GM23338 (cell line): ENCODE data around the gene CHST13. TPM values are rescaled to one million over a fixed set of nuclear protein-coding genes. Genes with fewer than 3 reads are reported as not detected.

Experiments
- ATAC-seq: fragments of 200-7000 bp; cut with Tn5 transposase; 3 replicates; pipeline ENCODE4 v1.9.1; 2020
- DNase-seq: peaks from one replicate; pipeline ENCODE4 v3.0.0-alpha.2; 2015; ENCODE audit warnings: low spot score
- H2AFZ ChIP-seq: fragments of 200-600 bp; sonication (generic); 2 replicates; pipeline ENCODE4 v1.8.0; 2016; ENCODE audit warnings: antibody characterized with exemption, mild to moderate bottlenecking, moderate library complexity
- H3F3A ChIP-seq: fragments of 200-600 bp; sonication (generic); replicated peaks from 2 replicates; pipeline ENCODE4 v1.8.0; 2017; ENCODE audit warnings: antibody characterized with exemption, mixed run types, low read depth
- H3K27ac ChIP-seq: fragments of 200-600 bp; sonication (generic); 2 replicates; pipeline ENCODE4 v1.6.1; 2016; ENCODE audit warnings: low read depth
- H3K27me3 ChIP-seq: fragments of 200-600 bp; sonication (generic); 2 replicates; pipeline ENCODE4 v1.8.0; 2016; ENCODE audit warnings: mild to moderate bottlenecking, mixed run types, moderate library complexity; ENCODE audit not compliant: insufficient read depth
- H3K36me3 ChIP-seq: fragments of 200-600 bp; sonication (generic); 2 replicates; pipeline ENCODE4 v1.8.0; 2016; ENCODE audit warnings: mild to moderate bottlenecking; ENCODE audit not compliant: insufficient read depth
- H3K4me1 ChIP-seq: fragments of 200-600 bp; sonication (generic); 2 replicates; pipeline ENCODE4 v1.8.0; 2016; ENCODE audit warnings: mild to moderate bottlenecking, moderate library complexity; ENCODE audit not compliant: insufficient read depth
- H3K4me2 ChIP-seq: fragments of 200-600 bp; sonication (generic); 2 replicates; pipeline ENCODE4 v1.7.1; 2017; ENCODE audit warnings: mixed run types
- H3K4me3 ChIP-seq: fragments of 200-600 bp; sonication (generic); 2 replicates; pipeline ENCODE4 v1.6.1; 2016; ENCODE audit warnings: mixed run types
- H3K79me2 ChIP-seq: fragments of 200-600 bp; sonication (generic); replicated peaks from 2 replicates; pipeline ENCODE4 v1.8.0; 2017; ENCODE audit warnings: mild to moderate bottlenecking; ENCODE audit not compliant: insufficient read depth
- H3K9me2 ChIP-seq: fragments of 200-600 bp; sonication (generic); 2 replicates; pipeline ENCODE4 v1.8.0; 2017; ENCODE audit not compliant: insufficient read depth
- H4K20me1 ChIP-seq: fragments of 200-600 bp; sonication (generic); replicated peaks from 2 replicates; pipeline ENCODE4 v1.8.0; 2017; ENCODE audit warnings: mild to moderate bottlenecking; ENCODE audit not compliant: insufficient read depth
- H3K27ac Mint-ChIP-seq: 2 replicates; pipeline ENCODE4 v1.8.0; 2020; ENCODE audit warnings: inconsistent platforms, mild to moderate bottlenecking, moderate library complexity, mixed read lengths
- H3K27me3 Mint-ChIP-seq: 3 replicates; pipeline ENCODE4 v1.8.0; 2022; ENCODE audit warnings: low read depth, mild to moderate bottlenecking, moderate library complexity, mixed read lengths, inconsistent platforms; ENCODE audit not compliant: insufficient read depth, poor library complexity
- H3K36me3 Mint-ChIP-seq: 3 replicates; pipeline ENCODE4 v1.8.0; 2021; ENCODE audit warnings: low read depth, mild to moderate bottlenecking, inconsistent platforms, moderate library complexity, mixed read lengths
- H3K4me1 Mint-ChIP-seq: 3 replicates; pipeline ENCODE4 v1.8.0; 2020; ENCODE audit warnings: mild to moderate bottlenecking, inconsistent platforms, mixed read lengths
- H3K4me3 Mint-ChIP-seq: 3 replicates; pipeline ENCODE4 v1.8.0; 2021; ENCODE audit warnings: moderate library complexity, mild to moderate bottlenecking, inconsistent platforms, mixed read lengths
- H3K9me3 Mint-ChIP-seq: 3 replicates; pipeline ENCODE4 v1.8.0; 2020; ENCODE audit warnings: moderate library complexity, mild to moderate bottlenecking, inconsistent platforms, mixed read lengths
- CREB1 ChIP-seq: fragments of 250-450 bp; sonication (Bioruptor Pico); IDR thresholded peaks from 2 replicates; pipeline ENCODE4 v1.5.0; 2020; ENCODE audit warnings: low read depth, mild to moderate bottlenecking, moderate library complexity
- CTCF ChIP-seq, 2 experiments: fragments of 200-600 bp in 1 of 2; sonication (generic) in 1 of 2; conservative IDR thresholded peaks; 2 replicates each; pipeline versions ENCODE4 v1.5.1 to v1.6.1; 2016 to 2017; ENCODE audit warnings: antibody characterized with exemption in 2 of 2, low read depth in 2 of 2, mild to moderate bottlenecking in 2 of 2, moderate library complexity in 1 of 2
- ETS1 ChIP-seq: IDR thresholded peaks from 2 replicates; pipeline ENCODE4 v1.6.1; 2016; ENCODE audit warnings: antibody characterized with exemption
- EZH2 ChIP-seq: fragments of 200-600 bp; sonication (generic); IDR thresholded peaks from one replicate; pipeline ENCODE4 v1.8.0; 2017; ENCODE audit warnings: antibody characterized with exemption, mild to moderate bottlenecking, low read depth; ENCODE audit not compliant: unreplicated experiment
- EZH2phosphoT487 ChIP-seq: fragments of 200-600 bp; sonication (generic); IDR thresholded peaks from one replicate; pipeline ENCODE4 v1.8.1; 2018; ENCODE audit warnings: antibody characterized with exemption; ENCODE audit not compliant: unreplicated experiment
- JUNB ChIP-seq: IDR thresholded peaks from one replicate; pipeline ENCODE4 v1.6.1; 2016; ENCODE audit warnings: antibody characterized with exemption; ENCODE audit not compliant: unreplicated experiment
- NANOG ChIP-seq: IDR thresholded peaks from 2 replicates; pipeline ENCODE4 v1.6.1; 2016; ENCODE audit warnings: antibody characterized with exemption, borderline replicate concordance
- POLR2AphosphoS5 ChIP-seq: IDR thresholded peaks from 2 replicates; pipeline ENCODE4 v1.6.1; 2016; ENCODE audit warnings: antibody characterized with exemption, low read depth
- REST ChIP-seq: IDR thresholded peaks from one replicate; pipeline ENCODE4 v1.6.1; 2018; ENCODE audit warnings: antibody characterized with exemption; ENCODE audit not compliant: unreplicated experiment
- STAT1 ChIP-seq: IDR thresholded peaks from one replicate; pipeline ENCODE4 v1.6.1; 2016; ENCODE audit warnings: antibody characterized with exemption; ENCODE audit not compliant: unreplicated experiment
- ZNF114 ChIP-seq: fragments of 250-450 bp; sonication (Bioruptor Pico); IDR thresholded peaks from 2 replicates; pipeline ENCODE4 v1.5.0; 2020; ENCODE audit warnings: mild to moderate bottlenecking, moderate library complexity
- ZNF331 ChIP-seq: fragments of 250-450 bp; sonication (Bioruptor Pico); IDR thresholded peaks from 2 replicates; pipeline ENCODE4 v1.5.0; 2020; ENCODE audit warnings: low read depth, mild to moderate bottlenecking, moderate library complexity
- ZNF462 ChIP-seq: fragments of 250-450 bp; sonication (Bioruptor Pico); IDR thresholded peaks from 2 replicates; pipeline ENCODE4 v1.5.0; 2020; ENCODE audit warnings: mild to moderate bottlenecking, moderate library complexity
- polyA plus RNA-seq: library from polyadenylated mRNA; unstranded; fragments of >200 nt; fragmentation: Nextera tagmentation; extraction: Ambion mirVana; gene quantifications from 2 replicates; pipeline ENCODE4 v1.2.1, GENCODE V29; 2016
- total RNA-seq: library from RNA; depleted of rRNA; stranded (reverse); fragments of >200 nt; shearing (Covaris generic); gene quantifications from 2 replicates; pipeline ENCODE4 v1.2.3, GENCODE V29; 2014

CHST13 gene
- total and polyA plus RNA-seq, 2 experiments from 2014 or later, result 3.7 to 8.4 TPM

GRCh38 chr3:126578702-126579101, 54.7 kb downstream of the CHST13 start:
- Mint-ChIP-seq H3K27me3 (no peaks in the 10 kb centered on the region), H3K9me3 (no peaks in the 10 kb centered on the region), H3K4me1 (no peaks in the 10 kb centered on the region), H3K27ac (no peak overlapping the region), H3K36me3 (no peaks in the 10 kb centered on the region), H3K4me3 (no peak overlapping the region)
- no peaks in the 10 kb centered on the region for H3K4me1 ChIP-seq
- no peak overlapping the region for H3K4me3 ChIP-seq
- H3K4me2 ChIP-seq, result no peak overlapping the region
- no peaks in the 10 kb centered on the region for H3K79me2 ChIP-seq
- H3F3A ChIP-seq, result no peaks in the 10 kb centered on the region
- no peaks in the 10 kb centered on the region for H4K20me1 ChIP-seq
- H3K27me3 ChIP-seq, result no peaks in the 10 kb centered on the region
- no peaks in the 10 kb centered on the region for H3K36me3 ChIP-seq
- no peak for TF ChIP-seq STAT1
- TF ChIP-seq EZH2, result no peak
- no peak for TF ChIP-seq JUNB
- TF ChIP-seq NANOG, result no peak
- no peak for TF ChIP-seq ZNF462 (CRISPR knock-in tag)
- no peak for TF ChIP-seq ZNF331 (CRISPR knock-in tag)
- no peak for TF ChIP-seq CTCF (conservative IDR thresholded peaks at IDR 0.05; ENCODE audit: low read depth in 2 of 2)
- no peak for TF ChIP-seq ZNF114 (CRISPR knock-in tag)
- TF ChIP-seq REST, result no peak
- no peak for TF ChIP-seq POLR2AphosphoS5
- no peak for TF ChIP-seq ETS1
- TF ChIP-seq CREB1, result no peak
- no peak for TF ChIP-seq EZH2phosphoT487
- ATAC-seq, result no peak
- H3K9me2 ChIP-seq, result no peaks in the 10 kb centered on the region
- H3K27ac ChIP-seq, result no peak overlapping the region
- DNase-seq, result no peak
- H2AFZ ChIP-seq, result no peak overlapping the region
